Measurements from ENCODE around the gene MT2A.

Gene MT2A

GRCh38 chr16:56584276-56584675, 24.1 kb upstream of the MT2A start:
- in situ Hi-C loops (cut with HindIII; ENCODE audit: low sequenced_read_pairs) = no loop called here
- H3K4me3 ChIP-seq (ENCODE audit: low read depth, low read length) = no peak overlapping the region
- no peak for TF ChIP-seq CTCF (IDR thresholded peaks at IDR 0.05; ENCODE audit: low read depth, low read length)
- DNase-seq (ENCODE audit: low read depth, low spot score) = no peak

GRCh38 chr16:56588781-56589140, 19.6 kb upstream of the MT2A start:
- in situ Hi-C loops (cut with HindIII; ENCODE audit: low sequenced_read_pairs) = no loop called here
- DNase-seq (ENCODE audit: low read depth, low spot score) = no peak
- no peak overlapping the region for H3K4me3 ChIP-seq (ENCODE audit: low read depth, low read length)
- TF ChIP-seq CTCF (IDR thresholded peaks at IDR 0.05; ENCODE audit: low read depth, low read length) = no peak

- in situ Hi-C loops (cut with HindIII; ENCODE audit: low sequenced_read_pairs) = no loop called here
- no peak for TF ChIP-seq CTCF (IDR thresholded peaks at IDR 0.05; ENCODE audit: low read depth, low read length)
- no peak within 1 kb of the TSS for H3K4me3 ChIP-seq (ENCODE audit: low read depth, low read length)
- no peak for DNase-seq (ENCODE audit: low read depth, low spot score)
Measured at GRCh38 chr16:56589141-56590039, 19.0 kb upstream of the MT2A start, which contains the start of gene MT3. TSS of gene MT3 (plus strand) at chr16:56589528. CDS start at chr16:56589591, 63 bp downstream.

GRCh38 chr16:56591377-56592060, 16.9 kb upstream of the MT2A start:
- H3K4me3 ChIP-seq (ENCODE audit: low read depth, low read length) = no peak overlapping the region
- TF ChIP-seq CTCF (IDR thresholded peaks at IDR 0.05; ENCODE audit: low read depth, low read length) = no peak
- in situ Hi-C loops (cut with HindIII; ENCODE audit: low sequenced_read_pairs) = no loop called here
- DNase-seq (ENCODE audit: low read depth, low spot score) = no peak

GRCh38 chr16:56593573-56594291, 14.7 kb upstream of the MT2A start:
- H3K4me3 ChIP-seq (ENCODE audit: low read depth, low read length) = no peak overlapping the region
- in situ Hi-C loops (cut with HindIII; ENCODE audit: low sequenced_read_pairs) = no loop called here
- DNase-seq (ENCODE audit: low read depth, low spot score) = no peak
- TF ChIP-seq CTCF (IDR thresholded peaks at IDR 0.05; ENCODE audit: low read depth, low read length) = no peak

- DNase-seq (ENCODE audit: low read depth, low spot score) = no peak
- in situ Hi-C loops (cut with HindIII; ENCODE audit: low sequenced_read_pairs) = no loop called here
- no peak overlapping the region for H3K4me3 ChIP-seq (ENCODE audit: low read depth, low read length)
- TF ChIP-seq CTCF (IDR thresholded peaks at IDR 0.05; ENCODE audit: low read depth, low read length) = no peak
Measured at GRCh38 chr16:56594292-56594619, 14.1 kb upstream of the MT2A start.
